ENCODE results near the gene PDZRN4. TPM values are rescaled to one million over a fixed set of nuclear protein-coding genes. Genes with fewer than 3 reads are reported as not detected.

Gene PDZRN4
- polyA plus RNA-seq, 2 of the 4 experiments (the other 2 are of a cell fraction): 0.03 TPM

- no peak for TF ChIP-seq HOXA7 (CRISPR knock-in tag; IDR thresholded peaks at IDR 0.05)
Observed at GRCh38 chr12:41327096-41327895, 139.2 kb downstream of the PDZRN4 start (continued).

GRCh38 chr12:41333974-41334373, 145.9 kb downstream of the PDZRN4 start:
- FAIRE-seq (no peak), DNase-seq (ENCODE audit: low read depth in 1 of 2, low spot score in 1 of 2) (no peak), ATAC-seq (no peak)
- WGBS (ENCODE audit: missing lambda C conversion rate): 3% methylated on average over 1 of the region's 1 CpG
- no peak overlapping the region for H3K4me2 ChIP-seq
- H3K27ac ChIP-seq: no peak overlapping the region
- H3K4me3 ChIP-seq: no peak overlapping the region
- no peak for TF ChIP-seq HEYL (CRISPR knock-in tag; IDR thresholded peaks at IDR 0.05)
- TF ChIP-seq HOXA7 (CRISPR knock-in tag; IDR thresholded peaks at IDR 0.05): no peak
- no peak for TF ChIP-seq MYC (IDR thresholded peaks at IDR 0.05; ENCODE audit: borderline replicate concordance, low read length)
- POLR2A ChIA-PET: interaction anchor here (0.6 kb wide), 1 partner anchor 691 kb away, joined by 6 read pairs; no protein-coding TSS in a partner anchor
- H3K4me1 ChIP-seq: no peaks in the 10 kb centered on the region
- CTCF ChIA-PET: no interaction called here
- no peaks in the 10 kb centered on the region for H3K9me3 ChIP-seq

GRCh38 chr12:41334390-41334789, 146.3 kb downstream of the PDZRN4 start:
- Histone ChIP-seq H3K4me1 (no peaks in the 10 kb centered on the region), H3K4me2 (no peak overlapping the region), H3K27ac (no peak overlapping the region), H3K9me3 (no peaks in the 10 kb centered on the region), H3K4me3 (no peak overlapping the region)
- ATAC-seq: no peak
- POLR2A ChIA-PET: interaction anchor here (0.6 kb wide), 1 partner anchor 691 kb away, joined by 6 read pairs; no protein-coding TSS in a partner anchor
- WGBS (ENCODE audit: missing lambda C conversion rate): 7% methylated on average over 1 of the region's 1 CpG
- DNase-seq (ENCODE audit: low read depth in 1 of 2, low spot score in 1 of 2): no peak
- CTCF ChIA-PET: no interaction called here
- no peak for TF ChIP-seq FOXS1 (CRISPR knock-in tag; IDR thresholded peaks at IDR 0.05)
- no peak for TF ChIP-seq RARB (CRISPR knock-in tag; IDR thresholded peaks at IDR 0.05)
- no peak for TF ChIP-seq ESRRA (IDR thresholded peaks at IDR 0.05; ENCODE audit: borderline replicate concordance, low read length)
- no peak for TF ChIP-seq NPAS2 (CRISPR knock-in tag; IDR thresholded peaks at IDR 0.05; ENCODE audit: borderline replicate concordance)
- no peak for TF ChIP-seq JUN (IDR thresholded peaks at IDR 0.05)
- TF ChIP-seq GATA3 (IDR thresholded peaks at IDR 0.05; ENCODE audit: borderline replicate concordance): no peak
- FAIRE-seq: no peak

GRCh38 chr12:41336041-41336549, 148.0 kb downstream of the PDZRN4 start:
- Histone ChIP-seq H3K27ac (no peak overlapping the region), H3K9me3 (no peaks in the 10 kb centered on the region), H3K4me2 (no peak overlapping the region), H3K4me1 (no peaks in the 10 kb centered on the region), H3K4me3 (no peak overlapping the region)
- FAIRE-seq: no peak
- 11% methylated on average over 3 of the region's 3 CpGs for WGBS (ENCODE audit: missing lambda C conversion rate)
- no peak for DNase-seq (ENCODE audit: low read depth in 1 of 2, low spot score in 1 of 2)
- TF ChIP-seq ATOH8 (CRISPR knock-in tag; IDR thresholded peaks at IDR 0.05; ENCODE audit: low read depth) (no peak), HEYL (CRISPR knock-in tag; IDR thresholded peaks at IDR 0.05) (no peak), NPAS2 (CRISPR knock-in tag; IDR thresholded peaks at IDR 0.05; ENCODE audit: borderline replicate concordance) (no peak), CHD4 (IDR thresholded peaks at IDR 0.05; ENCODE audit: borderline replicate concordance) (no peak), SREBF2 (IDR thresholded peaks at IDR 0.05) (no peak), MAFK (IDR thresholded peaks at IDR 0.05; ENCODE audit: partially characterized antibody) (peak; percentile 51), ZC3H11A (IDR thresholded peaks at IDR 0.05) (no peak)
- CTCF ChIA-PET: no interaction called here
- ATAC-seq: no peak
- POLR2A ChIA-PET: no interaction called here

GRCh38 chr12:41339784-41340183, 151.7 kb downstream of the PDZRN4 start:
- ATAC-seq (no peak), FAIRE-seq (no peak), DNase-seq (ENCODE audit: low read depth in 1 of 2, low spot score in 1 of 2) (no peak)
- Histone ChIP-seq H3K4me3 (no peak overlapping the region), H3K4me2 (no peak overlapping the region), H3K27ac (no peak overlapping the region), H3K9me3 (no peaks in the 10 kb centered on the region), H3K4me1 (no peaks in the 10 kb centered on the region)
- POLR2A ChIA-PET: no interaction called here
- CTCF ChIA-PET: no interaction called here
- TF ChIP-seq HEYL (CRISPR knock-in tag; IDR thresholded peaks at IDR 0.05) (no peak), MAZ (IDR thresholded peaks at IDR 0.05; ENCODE audit: borderline replicate concordance, low read depth, low read length) (no peak), HOXA7 (CRISPR knock-in tag; IDR thresholded peaks at IDR 0.05) (no peak), E2F6 (IDR thresholded peaks at IDR 0.05; ENCODE audit: borderline replicate concordance, low read depth) (no peak), RAD21 (conservative IDR thresholded peaks at IDR 0.05 in 1 of 2, IDR thresholded peaks at IDR 0.05 in 1 of 2) (no peak), HES2 (IDR thresholded peaks at IDR 0.05) (no peak), CTCF (IDR thresholded peaks at IDR 0.05) (no peak), NR3C1 (IDR thresholded peaks at IDR 0.05) (no peak), ZSCAN20 (CRISPR knock-in tag; IDR thresholded peaks at IDR 0.05) (no peak), CEBPB (IDR thresholded peaks at IDR 0.05) (no peak), CHD4 (IDR thresholded peaks at IDR 0.05; ENCODE audit: borderline replicate concordance) (no peak), GATA3 (IDR thresholded peaks at IDR 0.05; ENCODE audit: borderline replicate concordance) (no peak), EHF (CRISPR knock-in tag; IDR thresholded peaks at IDR 0.05) (no peak), ZFP36 (IDR thresholded peaks at IDR 0.05; ENCODE audit: borderline replicate concordance, partially characterized antibody) (no peak), MAFK (IDR thresholded peaks at IDR 0.05; ENCODE audit: partially characterized antibody) (no peak), CHD2 (IDR thresholded peaks at IDR 0.05; ENCODE audit: low read length, partially characterized antibody) (no peak)
